ES-I3 (cell line): Measurements from ENCODE around the gene GARRE1.
"Not testable (repeated sequence)": the region's sequence is repeated elsewhere in the genome, so short reads cannot be mapped to it uniquely, and the experiment has no call there.

Source experiments
- H3K36me3 ChIP-seq: 2 replicates; pipeline ENCODE4 v1.6.1; 2013; ENCODE audit warnings: mild to moderate bottlenecking, low read length, control low read depth, moderate library complexity; ENCODE audit not compliant: insufficient read depth
- H3K4me1 ChIP-seq: 2 replicates; pipeline ENCODE4 v1.6.1; 2013; ENCODE audit warnings: mild to moderate bottlenecking, control low read depth, low read length; ENCODE audit not compliant: insufficient read depth
- H3K9ac ChIP-seq: 2 replicates; pipeline ENCODE4 v1.6.1; 2013; ENCODE audit warnings: low read depth, mild to moderate bottlenecking, low read length, moderate library complexity
- H3K9me3 ChIP-seq: 2 replicates; pipeline ENCODE4 v1.6.1; 2013; ENCODE audit warnings: mild to moderate bottlenecking, low read length, moderate library complexity; ENCODE audit not compliant: control insufficient read depth, insufficient read depth

The GARRE1 gene

GRCh38 chr19:34243138-34243875 is 11.0 kb upstream of the GARRE1 start:
- not testable (repeated sequence) for H3K9me3 ChIP-seq, H3K4me1 ChIP-seq, H3K9ac ChIP-seq, H3K36me3 ChIP-seq

GRCh38 chr19:34243876-34244578 is 10.3 kb upstream of the GARRE1 start:
- Histone ChIP-seq H3K9ac (no peak overlapping the region), H3K36me3 (no peaks in the 10 kb centered on the region), H3K9me3 (no peaks in the 10 kb centered on the region), H3K4me1 (no peaks in the 10 kb centered on the region)

GRCh38 chr19:34244611-34245299 is 9.6 kb upstream of the GARRE1 start:
- H3K4me1 ChIP-seq, result no peaks in the 10 kb centered on the region
- H3K9me3 ChIP-seq, result no peaks in the 10 kb centered on the region
- no peak overlapping the region for H3K9ac ChIP-seq
- H3K36me3 ChIP-seq, result no peaks in the 10 kb centered on the region

- Histone ChIP-seq H3K9me3 (no peaks in the 10 kb centered on the region), H3K9ac (no peak overlapping the region), H3K36me3 (no peaks in the 10 kb centered on the region), H3K4me1 (no peaks in the 10 kb centered on the region)
Observed at GRCh38 chr19:34246340-34246739, 8.0 kb upstream of the GARRE1 start.

GRCh38 chr19:34248941-34249340 is 5.4 kb upstream of the GARRE1 start:
- Histone ChIP-seq H3K9me3 (no peaks in the 10 kb centered on the region), H3K9ac (no peak overlapping the region), H3K36me3 (no peaks in the 10 kb centered on the region), H3K4me1 (no peaks in the 10 kb centered on the region; the same call in 1 of the 2 replicates)

- peak overlapping the region; percentile 83; the same call in 1 of the 2 replicates for H3K9ac ChIP-seq
- not testable (repeated sequence) for H3K36me3 ChIP-seq, H3K9me3 ChIP-seq, H3K4me1 ChIP-seq
Observed at GRCh38 chr19:34253167-34253566, 1.2 kb upstream of the GARRE1 start.

GRCh38 chr19:34253681-34254045 is 691 bp upstream of the GARRE1 start:
- H3K9ac ChIP-seq, result peak overlapping the region; percentile 83
- not testable (repeated sequence) for H3K9me3 ChIP-seq, H3K4me1 ChIP-seq, H3K36me3 ChIP-seq

- no peaks in the 10 kb centered on the region for H3K9me3 ChIP-seq
- H3K4me1 ChIP-seq, result no peaks in the 10 kb centered on the region; the same call in 1 of the 2 replicates
- H3K36me3 ChIP-seq, result no peaks in the 10 kb centered on the region
- peak overlapping the region; percentile 87 for H3K9ac ChIP-seq
Observed at GRCh38 chr19:34254698-34255432, 511 bp downstream of the GARRE1 start.

GRCh38 chr19:34255546-34255945 is 1.2 kb downstream of the GARRE1 start:
- Histone ChIP-seq H3K36me3 (no peaks in the 10 kb centered on the region), H3K9me3 (no peaks in the 10 kb centered on the region), H3K9ac (peak overlapping the region; percentile 87), H3K4me1 (peaks cover under 1% of the 10 kb centered on the region; the same call in 1 of the 2 replicates)

GRCh38 chr19:34256835-34257558 is 2.6 kb downstream of the GARRE1 start:
- no peak overlapping the region for H3K9ac ChIP-seq
- H3K4me1 ChIP-seq, result peaks cover 14% of the 10 kb centered on the region
- H3K9me3 ChIP-seq, result no peaks in the 10 kb centered on the region
- H3K36me3 ChIP-seq, result no peaks in the 10 kb centered on the region

GRCh38 chr19:34257559-34257924 is 3.2 kb downstream of the GARRE1 start:
- Histone ChIP-seq H3K9ac (no peak overlapping the region), H3K36me3 (no peaks in the 10 kb centered on the region), H3K4me1 (peaks cover 14% of the 10 kb centered on the region), H3K9me3 (no peaks in the 10 kb centered on the region)

GRCh38 chr19:34259367-34260095 is 5.2 kb downstream of the GARRE1 start:
- Histone ChIP-seq H3K9ac (no peak overlapping the region), H3K4me1 (peaks cover 14% of the 10 kb centered on the region), H3K9me3 (no peaks in the 10 kb centered on the region), H3K36me3 (no peaks in the 10 kb centered on the region)

GRCh38 chr19:34260771-34261173 is 6.4 kb downstream of the GARRE1 start:
- Histone ChIP-seq H3K4me1 (peaks cover 18% of the 10 kb centered on the region), H3K9me3 (no peaks in the 10 kb centered on the region), H3K9ac (no peak overlapping the region), H3K36me3 (no peaks in the 10 kb centered on the region)
